NCI-H526 (cell line): ENCODE measurements around the gene CEACAM21.

Experiments
- DNase-seq, 2 experiments: peaks; one replicate each; lab custom pipeline; 2025; lab: John Stamatoyannopoulos, UW

The CEACAM21 gene

GRCh38 chr19:41619018-41619556 lies 43.1 kb downstream of the CEACAM21 start:
- no peak for DNase-seq

GRCh38 chr19:41620171-41620570 lies 44.2 kb downstream of the CEACAM21 start:
- DNase-seq = no peak

GRCh38 chr19:41621226-41621625 lies 45.3 kb downstream of the CEACAM21 start:
- DNase-seq = no peak

DNA sequence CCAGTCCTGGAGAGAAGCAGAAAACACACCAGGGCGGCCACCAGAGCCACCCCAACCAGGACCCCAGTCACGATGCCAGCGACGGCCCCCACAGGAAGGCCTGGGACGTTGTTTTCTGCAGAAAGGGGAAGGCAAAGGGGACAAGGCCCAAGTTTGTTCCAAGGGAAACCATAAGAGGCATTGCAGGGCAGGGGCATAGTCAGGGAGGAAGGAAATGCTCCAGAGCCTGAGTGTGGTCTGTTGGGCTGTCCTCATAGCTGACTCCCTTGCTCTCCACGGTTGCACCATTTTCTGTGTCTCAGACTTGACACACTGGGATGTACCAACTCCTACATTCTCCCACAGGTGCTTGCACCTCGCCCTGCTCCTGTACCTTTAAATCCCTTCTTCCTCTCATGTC lies 45.7 kb downstream of the CEACAM21 start:
- DNase-seq = no peak

DNA sequence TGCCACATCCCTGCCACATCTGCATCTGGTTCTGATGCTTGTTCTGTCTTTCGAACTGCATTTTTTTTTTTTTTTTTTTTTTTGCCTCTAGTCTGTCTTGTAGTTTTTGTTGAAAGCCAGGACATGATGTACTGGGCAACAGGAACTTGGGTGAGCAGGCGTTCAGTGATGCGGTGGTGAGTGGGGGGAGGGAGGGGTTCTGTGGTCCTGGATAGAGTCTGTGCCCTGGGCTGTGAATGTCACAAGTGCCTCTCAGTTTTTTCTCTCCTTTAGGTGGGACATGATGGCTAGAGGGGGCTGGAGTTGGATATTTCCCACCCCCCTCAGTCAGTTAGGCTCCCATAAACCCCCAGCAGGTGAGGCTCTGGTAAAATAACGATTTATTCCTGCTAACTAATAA lies 47.4 kb downstream of the CEACAM21 start:
- no peak for DNase-seq

DNA sequence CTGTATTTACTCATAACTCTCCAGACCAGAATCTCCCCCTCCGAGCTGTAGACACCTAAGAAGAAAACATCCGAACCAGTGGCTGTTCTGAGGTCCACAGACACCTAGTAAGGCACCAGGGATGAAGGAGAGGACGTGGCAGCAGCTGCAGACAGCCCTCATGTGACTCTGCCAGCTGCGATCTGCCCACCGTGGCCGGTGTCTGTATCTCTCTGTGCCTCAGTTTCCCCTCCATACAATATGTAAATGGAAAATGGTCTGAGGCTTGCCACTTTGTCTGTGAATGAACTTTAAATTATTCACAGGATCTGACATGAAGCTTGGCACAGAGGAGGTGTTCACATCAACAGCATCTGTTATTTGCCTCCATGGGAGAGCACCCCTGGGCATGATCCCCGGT lies 48.5 kb downstream of the CEACAM21 start:
- no peak for DNase-seq

GRCh38 chr19:41624937-41625336 lies 49.0 kb downstream of the CEACAM21 start:
- no peak for DNase-seq

DNA sequence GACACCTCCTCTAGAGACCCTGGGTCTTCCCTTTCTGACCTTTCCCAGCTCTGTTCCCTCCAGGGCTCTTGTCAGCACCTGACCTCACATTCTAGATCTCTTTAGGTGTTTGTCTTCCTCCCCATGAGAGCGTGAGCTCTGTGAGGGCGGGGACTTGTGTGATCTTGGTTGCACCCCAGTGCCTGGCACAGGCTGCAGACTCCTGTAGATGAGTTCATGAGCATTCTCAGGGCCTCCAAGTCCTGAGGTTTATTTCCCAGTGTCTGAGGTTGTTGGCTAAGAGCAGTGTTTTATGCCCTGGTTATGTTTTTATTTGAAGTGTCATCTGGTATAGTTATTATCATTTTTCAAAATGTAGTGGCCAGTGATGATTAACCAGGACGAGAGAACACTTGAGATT lies 50.3 kb downstream of the CEACAM21 start:
- DNase-seq = no peak

DNA sequence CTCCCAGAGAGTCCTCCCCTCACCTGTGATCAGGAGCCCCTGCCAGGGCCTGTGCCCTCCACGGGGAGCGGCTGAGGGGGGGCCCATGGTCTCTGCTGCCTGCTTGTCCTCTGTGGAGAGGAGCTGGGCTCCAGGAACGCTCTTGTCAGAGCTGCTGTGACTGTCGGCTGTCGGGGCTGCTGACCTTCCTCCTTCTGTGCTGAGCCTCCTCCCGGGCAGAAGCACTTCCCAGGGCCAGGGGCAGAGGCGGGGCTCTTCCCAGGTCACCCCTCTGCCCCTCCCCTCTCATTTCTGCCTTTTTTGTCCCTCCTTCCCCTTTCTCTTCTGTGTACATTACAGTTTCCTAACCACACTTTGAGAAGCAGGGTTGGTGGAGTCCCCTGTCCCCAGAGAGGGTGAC lies 50.9 kb downstream of the CEACAM21 start, which contains the start of gene CEACAM4:
CEACAM4 (minus strand) TSS at position 198 of the 400 bp plus-strand sequence; CDS start at position 87, 111 bp downstream.
- no peak for DNase-seq

DNA sequence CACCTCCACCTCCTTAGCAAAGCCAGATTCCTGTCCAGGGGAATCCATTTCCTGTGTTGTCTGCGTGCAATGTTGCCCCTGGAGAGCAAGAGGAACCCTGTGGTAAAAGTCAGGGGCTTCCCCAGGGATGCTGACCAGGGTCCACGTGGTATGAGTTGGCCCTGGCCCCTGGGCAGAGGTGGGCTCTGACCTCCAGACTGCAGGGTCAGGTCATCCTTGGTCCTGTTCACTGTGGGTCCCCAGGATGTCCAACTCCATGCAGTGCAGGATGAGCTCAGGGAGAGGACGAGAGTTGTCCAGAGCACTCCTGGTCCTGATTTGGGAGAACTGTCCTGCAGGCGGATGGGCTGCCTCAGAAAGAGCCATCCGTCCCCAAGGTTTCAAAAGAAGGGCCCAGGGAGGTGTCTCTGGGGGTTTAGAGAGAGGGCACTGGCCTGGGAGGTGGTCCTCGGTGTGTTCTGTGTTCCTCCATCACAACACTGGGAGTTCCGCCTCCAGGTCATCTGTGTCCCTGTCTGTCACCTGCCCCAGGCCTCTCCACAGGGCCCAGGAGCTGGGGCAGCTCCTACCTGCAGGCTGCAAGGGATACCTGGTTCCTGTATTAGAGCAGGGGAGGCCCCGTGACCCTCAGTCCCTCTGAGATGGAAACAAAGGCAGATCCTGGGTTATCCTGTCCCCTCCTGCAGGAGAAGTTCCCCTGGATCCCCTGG lies 52.2 kb downstream of the CEACAM21 start:
- no peak for DNase-seq
